Glomerular visceral epithelial cell (primary cell): Measurements from ENCODE around the gene RRAGC.
"Not testable (repeated sequence)": the region's sequence is repeated elsewhere in the genome, so short reads cannot be mapped to it uniquely, and the experiment has no call there.

Experiments used
- DNase-seq: peaks from one replicate; pipeline ENCODE4 v3.0.0-alpha.2; 2016; ENCODE audit errors: extremely low spot score

RRAGC gene

GRCh38 chr1:38817267-38818174 lies 42.1 kb downstream of the RRAGC start:
- no peak for DNase-seq

GRCh38 chr1:38815903-38816627 lies 43.5 kb downstream of the RRAGC start:
- no peak for DNase-seq

GRCh38 chr1:38814984-38815464 lies 44.5 kb downstream of the RRAGC start:
- no peak for DNase-seq

- no peak for DNase-seq
Observed at GRCh38 chr1:38814444-38814983, 45.1 kb downstream of the RRAGC start.

GRCh38 chr1:38812981-38813380 lies 46.6 kb downstream of the RRAGC start:
- no peak for DNase-seq

GRCh38 chr1:38811466-38811865 lies 48.1 kb downstream of the RRAGC start:
- DNase-seq, result not testable (repeated sequence)

- no peak for DNase-seq
Observed at GRCh38 chr1:38806090-38806489, 53.5 kb downstream of the RRAGC start.

- DNase-seq, result no peak
Observed at GRCh38 chr1:38805036-38805435, 54.5 kb downstream of the RRAGC start.

- no peak for DNase-seq
Observed at GRCh38 chr1:38804062-38804886, 55.3 kb downstream of the RRAGC start.

- DNase-seq, result no peak
Observed at GRCh38 chr1:38803647-38804046, 55.9 kb downstream of the RRAGC start.

- DNase-seq, result no peak
Observed at GRCh38 chr1:38800720-38801671, 58.6 kb downstream of the RRAGC start.

- DNase-seq, result no peak
Observed at GRCh38 chr1:38793299-38793698, 66.3 kb downstream of the RRAGC start.

GRCh38 chr1:38791892-38792291 lies 67.7 kb downstream of the RRAGC start:
- no peak for DNase-seq

GRCh38 chr1:38791164-38791515 lies 68.4 kb downstream of the RRAGC start:
- no peak for DNase-seq

- DNase-seq, result no peak
Observed at GRCh38 chr1:38790422-38791163, 69.0 kb downstream of the RRAGC start.

GRCh38 chr1:38789498-38790169 lies 69.9 kb downstream of the RRAGC start:
- DNase-seq, result no peak

- no peak for DNase-seq
Observed at GRCh38 chr1:38788341-38789336, 70.9 kb downstream of the RRAGC start.
